Measurements from ENCODE around the gene SSC5D.

- no peak for TF ChIP-seq CTCF (IDR thresholded peaks at IDR 0.05)
- no peak for TF ChIP-seq POLR2A (IDR thresholded peaks at IDR 0.05)
These were observed 49.2 kb upstream of the SSC5D start for GRCh38 chr19:55439052-55439451.

Data from uterus (tissue), 2 donors.